CD14-positive monocyte (primary cell): ENCODE results near the gene SLC7A10. TPM values are rescaled to one million over a fixed set of nuclear protein-coding genes. Genes with fewer than 3 reads are reported as not detected.
A peak's percentile ranks its signal among the peaks of the same experiment; 100 is the strongest.

Experiments used
- DNase-seq, 3 donors: peaks; one replicate each; pipeline ENCODE4 v3.0.0-alpha.2; 2011 to 2022
- H2AFZ ChIP-seq: 2 replicates; pipeline ENCODE4 v1.6.0; 2012; ENCODE audit warnings: mild to moderate bottlenecking, low read depth, low read length, inconsistent platforms; ENCODE audit not compliant: insufficient read depth, poor library complexity, severe bottlenecking
- H3K27ac ChIP-seq, 2 donors: 1 replicate in 1 of 2; 2 replicates in 1 of 2; pipeline ENCODE4 v1.5.1; 2012 to 2013; ENCODE audit warnings: low read length in 2 of 2, control low read depth in 1 of 2, inconsistent platforms in 1 of 2, low read depth in 1 of 2, mild to moderate bottlenecking in 1 of 2
- H3K27me3 ChIP-seq, 2 donors: one replicate each; pipeline versions ENCODE4 v1.6.0 to v1.6.1; 2011 to 2013; ENCODE audit warnings: low read length in 2 of 2; ENCODE audit not compliant: control insufficient read depth in 2 of 2, insufficient read depth in 2 of 2
- H3K36me3 ChIP-seq, 2 donors: replicated peaks in 1 of 2; 1 replicate in 1 of 2; 2 replicates in 1 of 2; pipeline versions ENCODE4 v1.5.1 to v1.6.1; 2012 to 2013; ENCODE audit warnings: low read length in 2 of 2, control low read depth in 1 of 2, inconsistent platforms in 1 of 2, mild to moderate bottlenecking in 1 of 2; ENCODE audit not compliant: insufficient read depth in 2 of 2, control insufficient read depth in 1 of 2
- H3K4me1 ChIP-seq, 2 donors: 1 replicate in 1 of 2; 2 replicates in 1 of 2; pipeline versions ENCODE4 v1.5.1 to v1.6.1; 2012 to 2013; ENCODE audit warnings: low read length in 2 of 2, control low read depth in 1 of 2, inconsistent platforms in 1 of 2, mild to moderate bottlenecking in 1 of 2, moderate library complexity in 1 of 2; ENCODE audit not compliant: insufficient read depth in 2 of 2, control insufficient read depth in 1 of 2
- H3K4me2 ChIP-seq: replicated peaks from 2 replicates; pipeline ENCODE3; 2012; ENCODE audit warnings: low read length, moderate library complexity, mild to moderate bottlenecking; ENCODE audit not compliant: poor library complexity, severe bottlenecking; ENCODE audit errors: extremely low read depth
- H3K4me3 ChIP-seq, 3 experiments: fragments of 200-600 bp in 1 of 3; sonication (generic) in 1 of 3; replicated peaks in 1 of 3; 1 replicate in 2 of 3; 2 replicates in 1 of 3; pipeline ENCODE4 v1.5.1; 2011 to 2013; ENCODE audit warnings: low read length in 3 of 3, mild to moderate bottlenecking in 3 of 3, control low read depth in 2 of 3, low read depth in 2 of 3, inconsistent platforms in 1 of 3, moderate library complexity in 1 of 3
- H3K79me2 ChIP-seq: 2 replicates; pipeline ENCODE4 v1.6.0; 2012; ENCODE audit warnings: mild to moderate bottlenecking, control low read depth, inconsistent platforms, low read length, moderate library complexity; ENCODE audit not compliant: insufficient read depth
- H3K9ac ChIP-seq: 2 replicates; pipeline ENCODE4 v1.6.0; 2017; ENCODE audit warnings: low read length, mild to moderate bottlenecking; ENCODE audit not compliant: insufficient read depth, poor library complexity, severe bottlenecking
- H3K9me3 ChIP-seq, 2 donors: replicated peaks in 1 of 2; 1 replicate in 1 of 2; 2 replicates in 1 of 2; pipeline versions ENCODE4 v1.5.1 to v1.6.1; 2012 to 2013; ENCODE audit warnings: low read length in 2 of 2, control low read depth in 1 of 2; ENCODE audit not compliant: control insufficient read depth in 1 of 2, insufficient read depth in 1 of 2
- H4K20me1 ChIP-seq: 2 replicates; pipeline ENCODE4 v1.6.0; 2012; ENCODE audit warnings: mild to moderate bottlenecking, low read length, control low read depth, moderate library complexity; ENCODE audit not compliant: insufficient read depth
- H3K27ac Mint-ChIP-seq, 7 donors: one replicate each; pipeline ENCODE4 v1.8.0; 2020; ENCODE audit warnings: mild to moderate bottlenecking in 7 of 7, mixed read lengths in 7 of 7, moderate library complexity in 6 of 7, inconsistent platforms in 2 of 7
- H3K27me3 Mint-ChIP-seq, 3 donors: one replicate each; pipeline ENCODE4 v1.8.0; 2021 to 2022; ENCODE audit warnings: low read depth in 3 of 3, mild to moderate bottlenecking in 3 of 3, mixed read lengths in 3 of 3, moderate library complexity in 3 of 3, inconsistent platforms in 1 of 3
- H3K36me3 Mint-ChIP-seq, 2 donors: one replicate each; pipeline ENCODE4 v1.8.0; 2020; ENCODE audit warnings: mixed read lengths in 2 of 2, inconsistent platforms in 1 of 2, mild to moderate bottlenecking in 1 of 2
- H3K4me1 Mint-ChIP-seq: one replicate; pipeline ENCODE4 v1.8.0; 2020; ENCODE audit warnings: mild to moderate bottlenecking, mixed read lengths
- H3K4me3 Mint-ChIP-seq, 2 donors: one replicate each; pipeline ENCODE4 v1.8.0; 2020; ENCODE audit warnings: mild to moderate bottlenecking in 2 of 2, mixed read lengths in 2 of 2, moderate library complexity in 1 of 2
- H3K9me3 Mint-ChIP-seq, 7 donors: one replicate each; pipeline ENCODE4 v1.8.0; 2020 to 2022; ENCODE audit warnings: mixed read lengths in 7 of 7, mild to moderate bottlenecking in 6 of 7, moderate library complexity in 6 of 7, inconsistent platforms in 2 of 7
- WGBS: methylation state at CpG from one replicate; pipeline ENCODE4 v1.1.5; 2013; ENCODE audit warnings: missing lambda C conversion rate; ENCODE audit not compliant: insufficient coverage; 5-methylcytosine and 5-hydroxymethylcytosine counted together
- intact Hi-C, 2 donors: fragments of 100-400 bp; cut with micrococcal nuclease; formaldehyde crosslinking; loops; one replicate each; pipeline versions ENCODE4 v1.15.0 to v1.15.1; 2023
- polyA plus RNA-seq, 3 donors: library from polyadenylated mRNA; depleted of rRNA in 1 of 3; unstranded in 2 of 3; stranded (reverse) in 1 of 3; fragments of 300-500 nt in 2 of 3; fragments of >200 nt in 1 of 3; fragmentation: Illumina TruSeq in 2 of 3; gene quantifications; 1 replicate in 2 of 3; 2 replicates in 1 of 3; pipeline ENCODE4 v1.2.3, GENCODE V29; 2012 to 2021
- TF ChIP-seq, protein P1 (sequence below): fragments of 200-600 bp; IDR thresholded peaks from one replicate; pipeline ENCODE4 v1.8.0; 2022; ENCODE audit warnings: antibody characterized with exemption, mild to moderate bottlenecking

The SLC7A10 gene
- polyA plus RNA-seq, 3 donors: 0.52 TPM; not detected in 2

DNA sequence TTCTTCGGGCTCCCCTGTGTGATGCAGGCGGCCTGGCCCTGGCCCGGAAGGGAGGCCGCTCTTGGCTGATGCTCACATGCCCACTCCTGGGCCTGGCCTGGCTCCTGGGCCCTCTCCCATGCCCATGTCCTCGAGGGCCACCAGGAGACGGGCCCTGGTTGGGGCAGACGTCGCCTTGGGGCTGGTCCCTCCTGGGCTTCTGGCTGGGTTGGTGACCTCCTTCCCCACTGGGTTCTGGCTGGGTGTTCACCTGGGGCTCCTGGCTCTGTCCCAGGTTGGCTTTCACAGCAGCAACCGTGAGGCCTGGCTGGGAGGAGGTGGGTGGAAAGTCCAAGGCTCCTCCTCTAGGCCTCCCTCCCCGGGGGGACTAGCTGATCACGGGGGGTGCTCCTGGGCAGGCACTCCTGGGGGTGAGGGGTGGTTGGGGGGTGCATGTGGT is 15.5 kb upstream of the SLC7A10 start:
- H3K36me3 ChIP-seq: no peaks in the 10 kb centered on the region
- Mint-ChIP-seq H3K27me3 (peaks cover 1 to 11% (median 2%) of the 10 kb centered on the region in 3 donors), H3K36me3 (peaks cover 0 to 2% of the 10 kb centered on the region in 2 donors), H3K4me3 (no peak overlapping the region), H3K4me1 (peaks cover 9% of the 10 kb centered on the region), H3K9me3 (peaks cover 0 to 11% (median 9%) of the 10 kb centered on the region in 7 donors), H3K27ac (peak overlapping the region in 1 of 7 donors; percentile 55)
- no peaks in the 10 kb centered on the region for H4K20me1 ChIP-seq
- TF ChIP-seq, protein P1, sequence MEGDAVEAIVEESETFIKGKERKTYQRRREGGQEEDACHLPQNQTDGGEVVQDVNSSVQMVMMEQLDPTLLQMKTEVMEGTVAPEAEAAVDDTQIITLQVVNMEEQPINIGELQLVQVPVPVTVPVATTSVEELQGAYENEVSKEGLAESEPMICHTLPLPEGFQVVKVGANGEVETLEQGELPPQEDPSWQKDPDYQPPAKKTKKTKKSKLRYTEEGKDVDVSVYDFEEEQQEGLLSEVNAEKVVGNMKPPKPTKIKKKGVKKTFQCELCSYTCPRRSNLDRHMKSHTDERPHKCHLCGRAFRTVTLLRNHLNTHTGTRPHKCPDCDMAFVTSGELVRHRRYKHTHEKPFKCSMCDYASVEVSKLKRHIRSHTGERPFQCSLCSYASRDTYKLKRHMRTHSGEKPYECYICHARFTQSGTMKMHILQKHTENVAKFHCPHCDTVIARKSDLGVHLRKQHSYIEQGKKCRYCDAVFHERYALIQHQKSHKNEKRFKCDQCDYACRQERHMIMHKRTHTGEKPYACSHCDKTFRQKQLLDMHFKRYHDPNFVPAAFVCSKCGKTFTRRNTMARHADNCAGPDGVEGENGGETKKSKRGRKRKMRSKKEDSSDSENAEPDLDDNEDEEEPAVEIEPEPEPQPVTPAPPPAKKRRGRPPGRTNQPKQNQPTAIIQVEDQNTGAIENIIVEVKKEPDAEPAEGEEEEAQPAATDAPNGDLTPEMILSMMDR: no peak
- intact Hi-C loops: no loop called here
- H3K9ac ChIP-seq: no peak overlapping the region
- H3K79me2 ChIP-seq: no peaks in the 10 kb centered on the region
- no peak overlapping the region for H3K27ac ChIP-seq
- H3K4me1 ChIP-seq: peaks cover 13 to 18% of the 10 kb centered on the region in 2 donors
- 94% methylated on average over 8 of the region's 11 CpGs for WGBS
- H3K9me3 ChIP-seq: peaks cover 9 to 12% of the 10 kb centered on the region in 2 donors
- H3K4me3 ChIP-seq: no peak overlapping the region
- no peak overlapping the region for H2AFZ ChIP-seq
- no peak for DNase-seq
- no peaks in the 10 kb centered on the region for H3K27me3 ChIP-seq
- H3K4me2 ChIP-seq: peak overlapping the region; percentile 33

- Histone ChIP-seq H3K9me3 (peaks cover under 1 to 4% of the 10 kb centered on the region in 2 donors), H4K20me1 (no peaks in the 10 kb centered on the region), H2AFZ (no peak overlapping the region), H3K9ac (no peak overlapping the region), H3K79me2 (no peaks in the 10 kb centered on the region), H3K4me3 (no peak overlapping the region), H3K4me2 (no peak overlapping the region), H3K4me1 (peaks cover 13 to 21% of the 10 kb centered on the region in 2 donors), H3K27me3 (no peaks in the 10 kb centered on the region), H3K36me3 (no peaks in the 10 kb centered on the region), H3K27ac (no peak overlapping the region)
- H3K4me1 Mint-ChIP-seq: peaks cover 12% of the 10 kb centered on the region
- H3K27me3 Mint-ChIP-seq: peaks cover 1 to 11% (median 2%) of the 10 kb centered on the region in 3 donors
- H3K36me3 Mint-ChIP-seq: peaks cover 0 to 2% of the 10 kb centered on the region in 2 donors
- no peak for DNase-seq
- TF ChIP-seq, protein P1: no peak
- H3K27ac Mint-ChIP-seq: no peak overlapping the region
- 93% methylated on average over 4 of the region's 8 CpGs for WGBS
- intact Hi-C loops: no loop called here
- H3K9me3 Mint-ChIP-seq: peaks cover 0 to 4% (median under 1%) of the 10 kb centered on the region in 7 donors
- no peak overlapping the region for H3K4me3 Mint-ChIP-seq
Observed at GRCh38 chr19:33240181-33240771, 14.6 kb upstream of the SLC7A10 start.
